ENCODE data around the gene KRTAP10-10. TPM values are rescaled to one million over a fixed set of nuclear protein-coding genes. Genes with fewer than 3 reads are reported as not detected.

The KRTAP10-10 gene
- total and polyA plus RNA-seq, 4 donors: not detected

DNA sequence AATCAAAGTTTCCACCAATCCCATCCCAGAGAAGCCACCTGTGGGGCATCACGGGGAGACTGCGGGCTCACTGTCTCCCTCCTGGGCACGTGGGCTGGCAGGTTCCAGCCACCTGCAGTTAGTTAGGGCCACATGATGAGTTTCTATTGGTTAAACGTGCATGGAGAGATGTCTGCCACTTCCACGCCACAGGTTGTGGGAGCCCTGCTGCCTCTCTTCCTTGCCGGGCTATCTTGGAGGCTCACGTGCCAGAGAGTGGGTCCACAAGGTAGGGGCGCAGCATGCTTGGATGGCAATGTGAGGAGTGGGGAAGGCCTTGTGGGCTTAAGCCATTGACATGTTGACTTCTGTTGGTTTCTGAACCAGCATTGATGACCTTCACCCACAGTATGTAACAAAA is 33.2 kb upstream of the KRTAP10-10 start:
- H3K36me3 ChIP-seq (ENCODE audit: control insufficient read depth in 4 of 4, insufficient read depth in 3 of 4, low read depth in 1 of 4, low read length in 3 of 4): no peaks in the 10 kb centered on the region
- DNase-seq (ENCODE audit: low spot score): peak; percentile 16
- no peaks in the 10 kb centered on the region for H3K4me1 ChIP-seq (ENCODE audit: control insufficient read depth in 4 of 4, insufficient read depth in 4 of 4, low read length in 3 of 4)
- WGBS: 87% methylated on average over 8 of the region's 8 CpGs
- H3K4me3 ChIP-seq (ENCODE audit: low read depth in 1 of 3, low read length in 3 of 3): no peak overlapping the region
- H3K27me3 ChIP-seq (ENCODE audit: control insufficient read depth in 4 of 4, insufficient read depth in 4 of 4, low read length in 3 of 4): no peaks in the 10 kb centered on the region
- H3K9ac ChIP-seq (ENCODE audit: low read depth in 1 of 2, low read length in 2 of 2): no peak overlapping the region
- peaks cover 0 to 7% (median 5%) of the 10 kb centered on the region in 4 donors for H3K9me3 ChIP-seq (ENCODE audit: control insufficient read depth in 4 of 4, low read length in 3 of 4)
- no peak overlapping the region for H3K27ac ChIP-seq (ENCODE audit: low read depth in 1 of 2, low read length in 2 of 2)
- TF ChIP-seq SP1 (IDR thresholded peaks at IDR 0.05): no peak
- no peak for TF ChIP-seq RAD21 (IDR thresholded peaks at IDR 0.05)
- no peak for TF ChIP-seq RXRA (IDR thresholded peaks at IDR 0.05)
- TF ChIP-seq HNF4A (conservative IDR thresholded peaks at IDR 0.05): no peak
- no peak for TF ChIP-seq HNF4G (IDR thresholded peaks at IDR 0.05)
- TF ChIP-seq ATF3 (IDR thresholded peaks at IDR 0.05): no peak
- no peak for TF ChIP-seq REST (IDR thresholded peaks at IDR 0.05)
- TF ChIP-seq, protein P1, sequence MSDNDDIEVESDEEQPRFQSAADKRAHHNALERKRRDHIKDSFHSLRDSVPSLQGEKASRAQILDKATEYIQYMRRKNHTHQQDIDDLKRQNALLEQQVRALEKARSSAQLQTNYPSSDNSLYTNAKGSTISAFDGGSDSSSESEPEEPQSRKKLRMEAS (IDR thresholded peaks at IDR 0.05): no peak
- TF ChIP-seq, protein P2, sequence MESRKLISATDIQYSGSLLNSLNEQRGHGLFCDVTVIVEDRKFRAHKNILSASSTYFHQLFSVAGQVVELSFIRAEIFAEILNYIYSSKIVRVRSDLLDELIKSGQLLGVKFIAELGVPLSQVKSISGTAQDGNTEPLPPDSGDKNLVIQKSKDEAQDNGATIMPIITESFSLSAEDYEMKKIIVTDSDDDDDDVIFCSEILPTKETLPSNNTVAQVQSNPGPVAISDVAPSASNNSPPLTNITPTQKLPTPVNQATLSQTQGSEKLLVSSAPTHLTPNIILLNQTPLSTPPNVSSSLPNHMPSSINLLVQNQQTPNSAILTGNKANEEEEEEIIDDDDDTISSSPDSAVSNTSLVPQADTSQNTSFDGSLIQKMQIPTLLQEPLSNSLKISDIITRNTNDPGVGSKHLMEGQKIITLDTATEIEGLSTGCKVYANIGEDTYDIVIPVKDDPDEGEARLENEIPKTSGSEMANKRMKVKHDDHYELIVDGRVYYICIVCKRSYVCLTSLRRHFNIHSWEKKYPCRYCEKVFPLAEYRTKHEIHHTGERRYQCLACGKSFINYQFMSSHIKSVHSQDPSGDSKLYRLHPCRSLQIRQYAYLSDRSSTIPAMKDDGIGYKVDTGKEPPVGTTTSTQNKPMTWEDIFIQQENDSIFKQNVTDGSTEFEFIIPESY (IDR thresholded peaks at IDR 0.05): no peak
- TF ChIP-seq NR2F2 (IDR thresholded peaks at IDR 0.05): no peak
- no peak for TF ChIP-seq GABPA (IDR thresholded peaks at IDR 0.05 in 1 of 2, conservative IDR thresholded peaks at IDR 0.05 in 1 of 2)
- TF ChIP-seq FOXA2 (IDR thresholded peaks at IDR 0.05): no peak
- TF ChIP-seq EGR1 (IDR thresholded peaks at IDR 0.05; ENCODE audit: low read depth in 2 of 2): no peak
- TF ChIP-seq CTCF (IDR thresholded peaks at IDR 0.05; ENCODE audit: low read depth, low read length, missing input control): no peak
- no peak for TF ChIP-seq TAF1 (conservative IDR thresholded peaks at IDR 0.05)
- TF ChIP-seq FOXA1 (IDR thresholded peaks at IDR 0.05): no peak
- no peak for TF ChIP-seq JUND (IDR thresholded peaks at IDR 0.05)
- TF ChIP-seq YY1 (IDR thresholded peaks at IDR 0.05): no peak

Data from liver (tissue), 9 donors.